Hindlimb muscle (tissue), 1 donor: ENCODE measurements around the gene GTF2H1. TPM values are rescaled to one million over a fixed set of nuclear protein-coding genes. Genes with fewer than 3 reads are reported as not detected.
"Not testable (repeated sequence)": the region's sequence is repeated elsewhere in the genome, so short reads cannot be mapped to it uniquely, and the experiment has no call there.

Source experiments
- DNase-seq: peaks from one replicate; pipeline ENCODE4 v3.0.0-alpha.2; 2013
- polyA plus RNA-seq: library from polyadenylated mRNA; unstranded; fragments of 120-200 nt; gene quantifications from one replicate; pipeline ENCODE4 v1.2.1, GENCODE V29; 2013; ENCODE audit not compliant: insufficient read length

GTF2H1 gene
- polyA plus RNA-seq, 1 donor, result 33.2 TPM

- no peak for DNase-seq
Observed at GRCh38 chr11:18319914-18320313, 2.5 kb upstream of the GTF2H1 start.

GRCh38 chr11:18320617-18321016 lies 1.8 kb upstream of the GTF2H1 start:
- DNase-seq, result no peak

- no peak for DNase-seq
Observed at GRCh38 chr11:18321578-18321968, 794 bp upstream of the GTF2H1 start.

GRCh38 chr11:18322818-18323570 lies 627 bp downstream of the GTF2H1 start:
- DNase-seq, result no peak

- not testable (repeated sequence) for DNase-seq
Observed at GRCh38 chr11:18323881-18324280, 1.5 kb downstream of the GTF2H1 start.

- DNase-seq, result no peak
Observed at GRCh38 chr11:18324381-18324780, 2.0 kb downstream of the GTF2H1 start.

GRCh38 chr11:18329196-18329870 lies 7.0 kb downstream of the GTF2H1 start:
- DNase-seq, result no peak

- no peak for DNase-seq
Observed at GRCh38 chr11:18330921-18331320, 8.6 kb downstream of the GTF2H1 start.

DNA sequence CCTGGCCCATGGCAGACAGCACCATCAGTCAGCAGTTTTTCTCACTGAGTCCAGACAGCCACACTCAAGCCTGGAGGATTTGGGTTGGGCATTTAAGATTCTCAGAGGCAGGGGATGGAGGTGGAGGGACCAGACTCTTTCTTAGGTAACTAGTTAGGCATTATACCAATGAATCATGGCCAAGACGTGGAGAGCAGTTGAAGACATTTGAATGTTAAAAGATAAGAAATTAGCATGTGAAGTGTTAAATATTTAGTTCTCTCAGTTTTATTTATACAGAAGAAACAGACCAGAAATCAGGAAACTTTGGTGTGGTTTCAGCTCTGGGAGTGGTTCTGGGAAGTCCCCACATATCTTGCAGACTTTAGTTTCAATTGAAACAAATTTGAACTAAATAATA lies 9.9 kb downstream of the GTF2H1 start:
- no peak for DNase-seq

- DNase-seq, result no peak
Observed at GRCh38 chr11:18332891-18333290, 10.5 kb downstream of the GTF2H1 start.

DNA sequence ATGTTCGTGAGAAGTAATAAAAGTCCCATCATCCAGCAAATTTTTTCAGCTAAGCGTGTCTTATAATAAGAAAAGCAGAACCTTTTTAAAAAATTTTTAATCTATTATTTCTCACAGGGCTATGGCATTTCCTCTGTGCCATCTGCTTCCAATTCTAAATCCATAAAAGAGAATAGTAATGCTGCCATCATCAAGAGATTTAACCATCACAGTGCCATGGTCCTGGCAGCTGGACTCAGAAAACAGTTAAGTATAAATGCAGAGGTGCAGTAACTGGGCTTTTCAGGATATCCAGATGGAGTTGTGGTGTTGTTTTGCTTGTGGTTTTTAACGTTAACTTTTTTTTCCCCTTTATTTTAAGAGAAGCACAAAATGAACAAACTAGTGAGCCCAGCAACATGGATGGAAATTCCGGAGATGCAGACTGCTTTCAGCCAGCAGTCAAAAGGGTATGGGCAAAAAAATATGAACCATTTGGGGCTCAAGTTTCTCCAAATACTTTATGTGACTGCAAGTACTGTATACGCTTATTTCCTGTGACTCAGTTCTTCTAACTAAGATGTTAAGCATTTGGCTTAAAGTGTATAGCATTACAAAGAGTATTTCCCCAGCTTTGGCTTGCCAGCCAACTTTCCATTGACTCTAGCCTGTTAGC lies 25.2 kb downstream of the GTF2H1 start:
- DNase-seq, result peak; percentile 13

- DNase-seq, result no peak
Observed at GRCh38 chr11:18352581-18352980, 30.2 kb downstream of the GTF2H1 start.

DNA sequence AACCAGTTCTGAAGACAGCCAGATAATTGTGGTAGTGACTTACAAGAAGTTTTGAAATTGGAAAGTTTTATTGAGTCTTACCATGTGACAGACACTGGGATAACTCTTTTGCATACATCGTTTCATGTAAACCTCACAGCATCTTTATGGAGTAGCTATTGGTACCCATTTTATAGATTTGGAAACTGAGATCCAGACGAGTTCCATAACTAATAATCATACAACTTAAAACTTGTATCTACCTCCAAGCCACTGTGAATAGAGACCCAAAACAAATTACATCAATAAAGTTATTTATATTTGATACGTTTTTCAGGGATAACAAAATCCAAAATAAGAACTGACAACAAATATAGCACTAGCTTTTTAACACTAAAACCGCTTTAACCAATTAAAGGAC lies 36.3 kb downstream of the GTF2H1 start:
- no peak for DNase-seq

DNA sequence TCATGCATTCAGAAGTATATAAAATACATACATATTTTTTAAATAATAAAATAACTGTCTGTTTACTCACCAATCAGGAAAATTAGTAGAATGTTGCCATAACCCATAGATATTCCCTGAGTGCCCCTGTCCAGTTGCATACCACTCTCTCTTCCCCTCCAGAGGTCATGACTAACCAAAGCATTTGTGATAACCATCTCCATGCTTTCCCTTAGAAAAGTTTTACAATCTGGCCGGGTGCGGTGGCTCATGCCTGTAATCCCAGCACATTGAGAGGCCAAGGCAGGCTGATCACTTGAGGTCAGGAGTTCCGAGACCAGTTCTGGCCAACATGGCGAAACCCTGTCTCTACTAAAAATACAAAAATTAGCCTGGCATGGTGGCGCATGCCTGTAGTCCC lies 38.8 kb downstream of the GTF2H1 start:
- DNase-seq, result no peak

- DNase-seq, result no peak
Observed at GRCh38 chr11:18364495-18365073, 42.2 kb downstream of the GTF2H1 start.

DNA sequence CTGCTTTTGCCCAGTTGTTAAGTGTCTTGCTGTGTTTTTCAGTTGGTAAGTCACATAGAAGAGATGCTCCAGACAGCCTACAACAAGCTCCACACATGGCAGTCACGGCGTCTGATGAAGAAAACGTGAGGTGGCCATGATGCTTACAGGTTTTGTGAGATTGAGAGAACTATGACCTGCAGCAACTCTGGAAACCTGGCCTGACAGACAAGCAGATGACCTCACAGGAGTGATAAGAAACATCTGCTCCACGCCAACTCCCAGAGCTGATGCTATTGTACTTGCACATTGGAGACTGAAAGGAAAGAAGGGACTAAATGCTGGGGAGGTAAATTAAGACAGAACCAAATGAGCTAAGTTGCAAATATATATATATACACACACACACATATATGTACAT lies 43.4 kb downstream of the GTF2H1 start:
- DNase-seq, result no peak

DNA sequence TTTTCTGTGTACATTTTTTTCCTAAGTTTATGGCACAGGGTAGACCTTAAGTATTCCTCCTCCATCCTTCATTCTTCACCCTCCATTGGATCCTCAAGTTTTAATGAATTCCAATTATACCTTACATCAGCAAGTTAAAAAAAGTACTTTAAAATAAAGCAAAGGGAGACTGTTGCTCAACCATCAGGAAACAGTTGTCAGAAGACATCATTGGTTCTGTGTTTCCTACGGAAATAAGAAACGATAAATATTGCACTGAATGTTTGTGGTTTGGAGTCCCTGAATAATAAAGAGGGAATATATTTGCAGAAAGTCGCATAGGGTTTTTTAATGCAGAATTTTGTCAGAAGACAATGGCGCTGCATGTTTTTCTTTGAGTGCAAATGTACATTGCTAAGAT lies 43.9 kb downstream of the GTF2H1 start:
- no peak for DNase-seq

DNA sequence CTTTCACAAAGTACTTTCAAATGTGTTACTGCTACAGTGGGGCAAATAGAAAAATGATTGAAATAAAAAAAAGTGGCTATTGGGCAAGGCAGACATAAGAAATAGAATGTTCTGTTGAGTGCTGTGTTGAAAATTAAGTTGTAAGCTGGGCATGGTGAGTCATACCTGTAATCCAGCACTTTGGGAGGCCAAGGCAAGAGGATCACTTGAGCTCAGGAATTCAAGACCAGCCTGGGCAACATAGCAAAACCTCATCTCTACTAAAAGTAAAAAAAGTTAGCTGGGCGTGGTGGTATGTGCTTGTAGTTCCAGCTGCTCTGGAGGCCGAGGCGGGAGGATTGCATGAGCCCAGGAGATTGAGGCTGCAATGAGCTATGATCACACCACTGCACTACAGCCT lies 45.1 kb downstream of the GTF2H1 start:
- no peak for DNase-seq

DNA sequence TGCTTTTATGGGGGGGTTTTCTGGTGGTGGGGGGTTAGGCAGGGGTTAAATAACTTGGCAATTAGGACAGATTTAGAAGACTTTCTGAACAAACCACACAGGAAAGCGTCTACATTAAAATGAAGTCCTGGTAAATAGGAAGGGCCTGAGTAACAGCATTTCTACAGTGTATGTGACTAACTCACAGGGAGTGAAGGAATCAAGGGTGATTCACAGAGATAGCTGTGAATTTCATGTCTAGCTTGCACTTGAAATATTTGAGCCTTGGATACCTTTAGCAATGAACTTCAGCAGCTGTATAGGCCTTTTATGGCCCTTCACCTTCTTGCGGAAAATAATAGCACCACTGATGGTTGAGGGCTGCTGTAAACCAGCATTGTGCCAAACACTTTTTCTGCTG lies 45.9 kb downstream of the GTF2H1 start:
- no peak for DNase-seq

DNA sequence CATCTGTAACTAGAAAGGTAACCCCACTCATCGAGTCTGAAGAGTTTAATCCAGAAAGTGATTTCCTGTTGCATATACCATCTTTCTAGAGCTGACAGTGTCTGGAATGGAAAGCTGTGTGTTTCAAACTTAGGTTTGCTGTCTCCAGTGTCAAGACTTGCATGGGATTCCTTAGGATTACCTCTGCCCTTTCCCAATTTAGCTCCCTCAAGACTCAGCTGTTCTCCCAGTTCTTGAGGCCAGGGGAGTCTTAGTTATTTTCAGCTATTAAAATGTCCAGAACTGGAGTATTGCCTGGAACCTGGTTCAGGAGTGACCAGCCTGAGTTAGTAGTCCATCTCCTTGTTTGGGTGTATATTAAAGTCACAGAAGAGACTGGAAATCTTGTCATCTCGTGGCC lies 47.0 kb downstream of the GTF2H1 start:
- DNase-seq, result no peak

- DNase-seq, result no peak
Observed at GRCh38 chr11:18371279-18371678, 48.9 kb downstream of the GTF2H1 start.

DNA sequence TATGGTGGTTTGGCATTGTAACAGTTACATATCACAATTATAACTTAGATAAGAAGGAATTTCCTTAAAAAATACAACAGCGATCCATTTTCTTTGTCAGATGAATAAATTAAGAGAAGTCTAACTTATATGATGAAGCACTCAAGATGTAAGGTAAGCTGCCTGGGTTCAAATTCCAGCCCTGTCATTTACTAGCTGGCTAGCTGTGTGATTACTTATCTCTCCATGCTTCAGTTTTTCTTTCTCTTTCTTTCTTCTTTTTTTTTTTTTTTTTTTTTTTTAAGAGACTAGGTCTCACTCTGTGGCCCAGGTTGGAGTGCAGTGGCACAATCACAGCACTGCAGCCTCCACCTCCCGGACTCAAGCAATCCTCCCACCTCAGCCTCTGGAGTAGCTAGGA lies 49.8 kb downstream of the GTF2H1 start:
- DNase-seq, result no peak

DNA sequence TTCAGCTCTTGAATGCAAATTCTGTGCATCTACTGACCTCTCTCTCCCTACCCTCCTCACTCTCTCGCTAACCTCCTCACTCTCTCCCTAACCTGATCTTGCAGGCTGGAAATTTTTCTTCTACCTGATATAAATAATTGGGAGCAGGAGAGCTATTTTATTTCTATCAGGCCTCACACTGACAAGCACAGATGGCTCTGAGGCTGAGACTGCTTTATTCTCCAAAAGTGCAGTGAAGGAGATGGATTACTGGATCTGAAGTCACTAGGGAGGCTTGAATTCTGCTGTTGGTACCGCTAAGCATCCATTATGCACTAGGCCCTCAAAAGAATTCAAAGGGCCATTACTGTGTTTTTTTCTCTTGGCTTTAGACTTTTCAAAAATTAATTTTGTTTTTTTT lies 52.6 kb downstream of the GTF2H1 start:
- DNase-seq, result no peak

- DNase-seq, result no peak
Observed at GRCh38 chr11:18375941-18376340, 53.6 kb downstream of the GTF2H1 start.
